Glutamatergic neuron (in vitro differentiated cells): ENCODE results near the gene CDC42BPB. TPM values are rescaled to one million over a fixed set of nuclear protein-coding genes. Genes with fewer than 3 reads are reported as not detected.

ENCODE experiments used
- DNase-seq: peaks from one replicate; pipeline ENCODE4 v3.0.0; 2022
- H3K27ac Mint-ChIP-seq: one replicate; pipeline ENCODE4 v1.8.0; 2020; ENCODE audit warnings: mild to moderate bottlenecking, mixed read lengths, inconsistent platforms; ENCODE audit not compliant: unreplicated experiment
- H3K27me3 Mint-ChIP-seq: one replicate; pipeline ENCODE4 v1.8.0; 2020; ENCODE audit warnings: mild to moderate bottlenecking, moderate library complexity, mixed read lengths, inconsistent platforms; ENCODE audit not compliant: unreplicated experiment
- H3K36me3 Mint-ChIP-seq: one replicate; pipeline ENCODE4 v1.8.0; 2020; ENCODE audit warnings: mild to moderate bottlenecking, mixed read lengths, inconsistent platforms; ENCODE audit not compliant: unreplicated experiment
- H3K4me1 Mint-ChIP-seq: one replicate; pipeline ENCODE4 v1.8.0; 2020; ENCODE audit warnings: mild to moderate bottlenecking, low read depth, mixed read lengths, inconsistent platforms; ENCODE audit not compliant: unreplicated experiment
- H3K4me3 Mint-ChIP-seq: one replicate; pipeline ENCODE4 v1.8.0; 2020; ENCODE audit warnings: mild to moderate bottlenecking, mixed read lengths, inconsistent platforms; ENCODE audit not compliant: unreplicated experiment
- H3K9me3 Mint-ChIP-seq: one replicate; pipeline ENCODE4 v1.8.0; 2020; ENCODE audit warnings: mild to moderate bottlenecking, moderate library complexity, mixed read lengths, inconsistent platforms; ENCODE audit not compliant: unreplicated experiment
- CTCF ChIP-seq: fragments of 200-600 bp; sonication (generic); IDR thresholded peaks from one replicate; pipeline ENCODE4 v1.5.0; 2021; ENCODE audit not compliant: partially characterized antibody, unreplicated experiment
- total RNA-seq: library from RNA; stranded (reverse); fragmentation: NEBNext Ultra II Directional; extraction: Animal tissue kit (Norgen Biotek cat#: 25700); gene quantifications from one replicate; pipeline ENCODE4 v1.2.1, GENCODE V29; 2021; ENCODE audit not compliant: unreplicated experiment

Gene CDC42BPB
- total RNA-seq, 1 donor from 2014 or later, result 125 TPM

- peaks cover 45% of the 10 kb centered on the region for H3K36me3 Mint-ChIP-seq
- no peak overlapping the region for H3K4me3 Mint-ChIP-seq
- peaks cover 15% of the 10 kb centered on the region for H3K9me3 Mint-ChIP-seq
- peaks cover 12% of the 10 kb centered on the region for H3K4me1 Mint-ChIP-seq
- H3K27me3 Mint-ChIP-seq, result peaks cover 10% of the 10 kb centered on the region
- peak overlapping the region; percentile 56 for H3K27ac Mint-ChIP-seq
- TF ChIP-seq CTCF, result no peak
- peak; percentile 39 for DNase-seq
Observed at GRCh38 chr14:102985665-102986064, 71.7 kb downstream of the CDC42BPB start.

- peaks cover 10% of the 10 kb centered on the region for H3K27me3 Mint-ChIP-seq
- no peak overlapping the region for H3K4me3 Mint-ChIP-seq
- H3K36me3 Mint-ChIP-seq, result peaks cover 34% of the 10 kb centered on the region
Observed at GRCh38 chr14:102984336-102985102, 72.8 kb downstream of the CDC42BPB start.

GRCh38 chr14:102983496-102983895, 73.9 kb downstream of the CDC42BPB start:
- no peak for DNase-seq
- Mint-ChIP-seq H3K36me3 (peaks cover 24% of the 10 kb centered on the region), H3K4me1 (peaks cover 12% of the 10 kb centered on the region), H3K9me3 (peaks cover 12% of the 10 kb centered on the region), H3K4me3 (no peak overlapping the region), H3K27ac (no peak overlapping the region), H3K27me3 (peaks cover 10% of the 10 kb centered on the region)
- no peak for TF ChIP-seq CTCF

More at GRCh38 chr14:102984336-102985102, 72.8 kb downstream of the CDC42BPB start:
- H3K4me1 Mint-ChIP-seq, result peaks cover 12% of the 10 kb centered on the region
- no peak for TF ChIP-seq CTCF
- peaks cover 14% of the 10 kb centered on the region for H3K9me3 Mint-ChIP-seq
- DNase-seq, result no peak
- no peak overlapping the region for H3K27ac Mint-ChIP-seq

- Mint-ChIP-seq H3K27me3 (peaks cover 6% of the 10 kb centered on the region), H3K4me3 (no peak overlapping the region), H3K36me3 (peaks cover 18% of the 10 kb centered on the region), H3K4me1 (peaks cover 12% of the 10 kb centered on the region), H3K27ac (no peak overlapping the region), H3K9me3 (peaks cover 7% of the 10 kb centered on the region)
- TF ChIP-seq CTCF, result no peak
- DNase-seq, result no peak
Observed at GRCh38 chr14:102982852-102983470, 74.4 kb downstream of the CDC42BPB start.

GRCh38 chr14:102980409-102980810, 76.9 kb downstream of the CDC42BPB start:
- Mint-ChIP-seq H3K27ac (no peak overlapping the region), H3K36me3 (no peaks in the 10 kb centered on the region), H3K4me1 (peaks cover 5% of the 10 kb centered on the region), H3K27me3 (peaks cover 2% of the 10 kb centered on the region), H3K9me3 (peaks cover 2% of the 10 kb centered on the region), H3K4me3 (no peak overlapping the region)
- DNase-seq, result no peak
- TF ChIP-seq CTCF, result no peak
